ENCODE results near the gene ANKHD1.
"Not testable (repeated sequence)": the region's sequence is repeated elsewhere in the genome, so short reads cannot be mapped to it uniquely, and the experiment has no call there.

ANKHD1 gene

GRCh38 chr5:140579188-140579747, 177.6 kb downstream of the ANKHD1 start:
- in situ Hi-C loops (cut with MboI; ENCODE audit: low sequenced_read_pairs) = not testable (repeated sequence)

DNA sequence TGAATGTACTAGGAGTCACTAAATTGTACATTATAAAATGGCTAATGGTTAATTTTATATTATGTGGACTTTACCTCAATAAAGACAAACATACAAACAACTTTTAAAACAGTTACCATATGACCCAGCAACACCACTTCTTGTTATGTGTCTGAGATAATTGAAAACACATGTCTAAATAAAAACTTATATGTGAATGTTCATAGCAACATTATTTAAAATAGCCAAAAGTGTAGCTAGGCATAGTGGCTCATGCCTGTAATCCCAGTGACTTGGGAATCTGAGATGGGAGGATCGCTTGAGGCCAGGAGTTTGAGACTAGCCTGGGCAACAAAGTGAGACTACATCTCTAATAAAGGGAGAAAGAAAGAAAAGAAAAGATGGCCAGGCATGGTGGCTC, 185.9 kb downstream of the ANKHD1 start:
- in situ Hi-C loops (cut with MboI; ENCODE audit: low sequenced_read_pairs) = no loop called here

DNA sequence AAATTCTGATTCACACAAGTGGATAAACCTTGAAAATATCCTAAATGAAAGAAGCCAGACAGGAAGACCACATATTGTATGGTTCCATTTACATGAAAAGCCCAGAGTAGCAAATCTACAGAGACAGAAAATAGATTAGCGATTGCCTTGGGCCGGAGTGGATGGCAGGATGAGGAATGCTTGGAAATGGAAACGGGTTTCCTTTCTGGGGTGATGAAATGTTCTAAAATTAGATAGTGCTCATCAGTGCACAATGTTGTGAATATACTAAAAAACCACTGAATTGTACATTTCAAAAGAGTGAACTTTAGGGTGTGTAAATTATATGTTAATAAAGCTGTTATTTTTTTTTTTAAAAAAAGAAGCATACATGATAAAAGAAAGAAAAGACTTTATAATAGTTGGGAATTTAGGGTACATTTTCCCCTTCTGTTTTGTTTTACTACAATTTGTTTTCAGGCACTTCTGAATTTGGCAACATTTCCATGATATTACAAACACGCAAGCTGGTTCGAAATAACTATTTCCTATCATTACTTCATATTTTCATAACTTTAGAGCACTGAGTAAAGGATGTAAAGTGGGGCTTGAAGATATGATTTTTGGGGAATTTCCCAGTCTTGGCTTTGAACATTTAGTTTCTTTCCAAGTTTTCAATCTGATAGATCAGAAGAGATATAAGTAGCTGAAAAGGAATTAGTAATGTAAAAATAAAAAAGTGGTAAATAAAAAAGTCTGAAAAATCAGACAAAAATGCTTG, 186.9 kb downstream of the ANKHD1 start:
- in situ Hi-C loops (cut with MboI; ENCODE audit: low sequenced_read_pairs) = no loop called here

All from HL-60/S4 treated with retinoic acid at 250 ng/mL for 4 days and 3 days (cell line).